Measurements from ENCODE around the gene CDH4.

The CDH4 gene

GRCh38 chr20:61953037-61954021 lies 701.3 kb downstream of the CDH4 start:
- no peaks in the 10 kb centered on the region for H3K27me3 ChIP-seq (ENCODE audit: low read depth, low read length)

GRCh38 chr20:61954276-61955021 lies 702.4 kb downstream of the CDH4 start:
- Histone ChIP-seq H3K36me3 (ENCODE audit: control insufficient read depth in 1 of 2, insufficient read depth in 2 of 2, low read length in 2 of 2) (no peaks in the 10 kb centered on the region), H3K4me3 (ENCODE audit: low read depth in 1 of 2, low read length in 2 of 2) (no peak overlapping the region), H3K4me1 (ENCODE audit: control insufficient read depth in 1 of 2, insufficient read depth in 2 of 2, low read length in 2 of 2) (no peaks in the 10 kb centered on the region), H3K9me3 (ENCODE audit: control insufficient read depth in 1 of 2, low read length in 2 of 2) (no peaks in the 10 kb centered on the region), H3K27ac (ENCODE audit: low read length) (no peak overlapping the region), H3K27me3 (ENCODE audit: low read depth, low read length) (no peaks in the 10 kb centered on the region)

More at GRCh38 chr20:61953037-61954021, 701.3 kb downstream of the CDH4 start:
- Histone ChIP-seq H3K4me1 (ENCODE audit: control insufficient read depth in 1 of 2, insufficient read depth in 2 of 2, low read length in 2 of 2) (no peaks in the 10 kb centered on the region), H3K36me3 (ENCODE audit: control insufficient read depth in 1 of 2, insufficient read depth in 2 of 2, low read length in 2 of 2) (no peaks in the 10 kb centered on the region), H3K27ac (ENCODE audit: low read length) (no peak overlapping the region), H3K4me3 (ENCODE audit: low read depth in 1 of 2, low read length in 2 of 2) (no peak overlapping the region), H3K9me3 (ENCODE audit: control insufficient read depth in 1 of 2, low read length in 2 of 2) (no peaks in the 10 kb centered on the region)

- no peaks in the 10 kb centered on the region for H3K36me3 ChIP-seq (ENCODE audit: control insufficient read depth in 1 of 2, insufficient read depth in 2 of 2, low read length in 2 of 2)
- no peak overlapping the region for H3K4me3 ChIP-seq (ENCODE audit: low read depth in 1 of 2, low read length in 2 of 2)
- no peaks in the 10 kb centered on the region for H3K9me3 ChIP-seq (ENCODE audit: control insufficient read depth in 1 of 2, low read length in 2 of 2)
- H3K27ac ChIP-seq (ENCODE audit: low read length) = no peak overlapping the region
- H3K27me3 ChIP-seq (ENCODE audit: low read depth, low read length) = no peaks in the 10 kb centered on the region
- H3K4me1 ChIP-seq (ENCODE audit: control insufficient read depth in 1 of 2, insufficient read depth in 2 of 2, low read length in 2 of 2) = no peaks in the 10 kb centered on the region
Measured at GRCh38 chr20:61955668-61956395, 703.8 kb downstream of the CDH4 start.

GRCh38 chr20:61956396-61957342 lies 704.6 kb downstream of the CDH4 start:
- Histone ChIP-seq H3K4me3 (ENCODE audit: low read depth in 1 of 2, low read length in 2 of 2) (no peak overlapping the region), H3K27ac (ENCODE audit: low read length) (no peak overlapping the region), H3K4me1 (ENCODE audit: control insufficient read depth in 1 of 2, insufficient read depth in 2 of 2, low read length in 2 of 2) (no peaks in the 10 kb centered on the region), H3K36me3 (ENCODE audit: control insufficient read depth in 1 of 2, insufficient read depth in 2 of 2, low read length in 2 of 2) (no peaks in the 10 kb centered on the region), H3K27me3 (ENCODE audit: low read depth, low read length) (no peaks in the 10 kb centered on the region), H3K9me3 (ENCODE audit: control insufficient read depth in 1 of 2, low read length in 2 of 2) (no peaks in the 10 kb centered on the region)

GRCh38 chr20:61957961-61958715 lies 706.1 kb downstream of the CDH4 start:
- Histone ChIP-seq H3K36me3 (ENCODE audit: control insufficient read depth in 1 of 2, insufficient read depth in 2 of 2, low read length in 2 of 2) (no peaks in the 10 kb centered on the region), H3K27ac (ENCODE audit: low read length) (no peak overlapping the region), H3K9me3 (ENCODE audit: control insufficient read depth in 1 of 2, low read length in 2 of 2) (no peaks in the 10 kb centered on the region), H3K27me3 (ENCODE audit: low read depth, low read length) (no peaks in the 10 kb centered on the region), H3K4me1 (ENCODE audit: control insufficient read depth in 1 of 2, insufficient read depth in 2 of 2, low read length in 2 of 2) (no peaks in the 10 kb centered on the region), H3K4me3 (ENCODE audit: low read depth in 1 of 2, low read length in 2 of 2) (no peak overlapping the region)

GRCh38 chr20:61958773-61959700 lies 707.0 kb downstream of the CDH4 start:
- Histone ChIP-seq H3K4me1 (ENCODE audit: control insufficient read depth in 1 of 2, insufficient read depth in 2 of 2, low read length in 2 of 2) (no peaks in the 10 kb centered on the region), H3K27me3 (ENCODE audit: low read depth, low read length) (no peaks in the 10 kb centered on the region), H3K9me3 (ENCODE audit: control insufficient read depth in 1 of 2, low read length in 2 of 2) (no peaks in the 10 kb centered on the region), H3K36me3 (ENCODE audit: control insufficient read depth in 1 of 2, insufficient read depth in 2 of 2, low read length in 2 of 2) (no peaks in the 10 kb centered on the region), H3K27ac (ENCODE audit: low read length) (no peak overlapping the region), H3K4me3 (ENCODE audit: low read depth in 1 of 2, low read length in 2 of 2) (no peak overlapping the region)

- no peaks in the 10 kb centered on the region for H3K9me3 ChIP-seq (ENCODE audit: control insufficient read depth in 1 of 2, low read length in 2 of 2)
- no peaks in the 10 kb centered on the region for H3K36me3 ChIP-seq (ENCODE audit: control insufficient read depth in 1 of 2, insufficient read depth in 2 of 2, low read length in 2 of 2)
- H3K27ac ChIP-seq (ENCODE audit: low read length) = no peak overlapping the region
- H3K4me1 ChIP-seq (ENCODE audit: control insufficient read depth in 1 of 2, insufficient read depth in 2 of 2, low read length in 2 of 2) = peaks cover 0 to under 1% of the 10 kb centered on the region in 2 donors
- H3K27me3 ChIP-seq (ENCODE audit: low read depth, low read length) = peaks cover under 1% of the 10 kb centered on the region
- H3K4me3 ChIP-seq (ENCODE audit: low read depth in 1 of 2, low read length in 2 of 2) = no peak overlapping the region
Measured at GRCh38 chr20:61960836-61961235, 708.8 kb downstream of the CDH4 start.

GRCh38 chr20:61963149-61963548 lies 711.1 kb downstream of the CDH4 start:
- Histone ChIP-seq H3K27me3 (ENCODE audit: low read depth, low read length) (peaks cover 7% of the 10 kb centered on the region), H3K36me3 (ENCODE audit: control insufficient read depth in 1 of 2, insufficient read depth in 2 of 2, low read length in 2 of 2) (no peaks in the 10 kb centered on the region), H3K4me3 (ENCODE audit: low read depth in 1 of 2, low read length in 2 of 2) (no peak overlapping the region), H3K27ac (ENCODE audit: low read length) (no peak overlapping the region), H3K4me1 (ENCODE audit: control insufficient read depth in 1 of 2, insufficient read depth in 2 of 2, low read length in 2 of 2) (peaks cover 0 to 3% of the 10 kb centered on the region in 2 donors), H3K9me3 (ENCODE audit: control insufficient read depth in 1 of 2, low read length in 2 of 2) (no peaks in the 10 kb centered on the region)

GRCh38 chr20:61963885-61964674 lies 712.0 kb downstream of the CDH4 start:
- Histone ChIP-seq H3K4me3 (ENCODE audit: low read depth in 1 of 2, low read length in 2 of 2) (no peak overlapping the region), H3K36me3 (ENCODE audit: control insufficient read depth in 1 of 2, insufficient read depth in 2 of 2, low read length in 2 of 2) (no peaks in the 10 kb centered on the region), H3K9me3 (ENCODE audit: control insufficient read depth in 1 of 2, low read length in 2 of 2) (no peaks in the 10 kb centered on the region), H3K27me3 (ENCODE audit: low read depth, low read length) (peaks cover 7% of the 10 kb centered on the region), H3K4me1 (ENCODE audit: control insufficient read depth in 1 of 2, insufficient read depth in 2 of 2, low read length in 2 of 2) (peaks cover 0 to 3% of the 10 kb centered on the region in 2 donors), H3K27ac (ENCODE audit: low read length) (no peak overlapping the region)
